ENCODE measurements around the gene PPIB.
"Not testable (repeated sequence)": the region's sequence is repeated elsewhere in the genome, so short reads cannot be mapped to it uniquely, and the experiment has no call there.

The PPIB gene

DNA sequence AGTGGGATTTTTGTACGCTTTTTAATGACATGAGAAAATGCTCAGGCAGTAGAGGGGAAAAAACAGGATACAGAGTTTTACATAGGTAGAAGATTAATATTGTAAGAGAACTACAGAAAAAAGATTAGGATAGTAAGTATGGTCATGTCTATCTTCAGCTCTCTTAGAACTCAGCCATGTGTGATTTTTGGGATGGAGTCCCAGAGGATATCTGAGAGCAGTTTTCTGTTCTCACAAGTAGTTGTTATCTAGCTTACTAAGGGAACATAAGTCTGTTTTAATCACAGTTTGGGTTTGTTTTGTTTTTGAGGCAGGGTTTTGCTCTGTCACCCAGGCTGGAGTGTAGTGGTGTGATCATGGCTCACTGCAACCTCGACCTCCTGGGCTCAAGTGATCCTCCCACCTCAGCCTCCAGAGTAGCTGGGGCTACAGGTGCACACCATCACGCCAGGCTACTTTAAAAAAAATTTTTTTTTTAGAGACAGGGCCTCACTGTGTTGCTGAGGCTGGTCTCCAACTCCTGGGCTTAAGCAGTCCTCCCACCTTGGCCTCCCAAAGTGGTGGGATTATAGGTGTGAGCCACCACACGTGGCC, 52.6 kb downstream of the PPIB start:
- ATAC-seq, DNase-seq: not testable (repeated sequence)

GRCh38 chr15:64107337-64107736, 55.5 kb downstream of the PPIB start:
- ATAC-seq = no peak
- DNase-seq = no peak

Data from stimulated activated naive CD8-positive, alpha-beta T cell treated with anti-CD3 and anti-CD28 coated beads, Interleukin-15, Interleukin-2, amounts not matched to agents 100 U/mL and 50 U/mL, for 24 hours (primary cell).